WI38 (cell line): ENCODE measurements around the gene SIRPB2.

ENCODE experiments used
- H3K4me3 ChIP-seq: 2 replicates; pipeline ENCODE4 v1.5.1; 2011; ENCODE audit warnings: low read depth, mild to moderate bottlenecking, control low read depth, low read length
- TF ChIP-seq, protein P1 (sequence below): IDR thresholded peaks from 2 replicates; pipeline ENCODE4 v1.5.1; 2012; ENCODE audit warnings: low read depth, mild to moderate bottlenecking, control low read depth, low read length

Gene SIRPB2

DNA sequence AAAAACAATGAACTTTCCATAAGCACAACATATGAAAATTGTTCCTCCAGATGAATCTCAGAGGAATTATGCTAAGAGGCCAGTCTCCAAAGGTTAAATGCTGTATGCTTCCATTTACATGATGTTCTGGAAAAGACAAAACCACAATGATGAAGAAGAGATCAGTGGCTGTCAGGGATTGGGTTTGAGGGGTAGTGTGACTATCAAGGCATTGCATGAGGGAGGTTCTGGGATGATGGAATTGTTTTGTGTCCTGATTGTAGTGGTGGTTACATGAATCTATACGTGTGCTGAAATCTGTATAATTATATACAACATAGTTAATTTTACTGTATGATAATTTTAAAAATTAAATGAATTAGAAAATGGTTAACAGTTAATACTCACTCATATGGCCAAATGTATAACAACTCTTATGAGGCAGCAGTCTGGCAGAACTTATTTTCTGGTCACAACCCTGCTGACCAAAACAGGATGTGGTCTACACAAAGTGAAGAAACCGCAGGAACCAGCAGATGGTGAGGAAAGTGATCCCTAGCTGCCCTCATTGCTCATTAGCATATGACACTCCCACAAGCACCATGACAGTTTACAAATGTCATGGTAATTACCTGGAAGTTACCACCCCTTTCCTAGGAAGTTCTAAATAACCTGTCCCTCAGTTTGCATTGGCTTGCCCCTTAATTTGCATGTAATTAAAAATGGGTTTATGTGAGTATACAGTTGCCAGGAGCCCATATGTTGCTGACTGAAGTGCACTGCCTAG is 56.5 kb downstream of the SIRPB2 start:
- TF ChIP-seq, protein P1, sequence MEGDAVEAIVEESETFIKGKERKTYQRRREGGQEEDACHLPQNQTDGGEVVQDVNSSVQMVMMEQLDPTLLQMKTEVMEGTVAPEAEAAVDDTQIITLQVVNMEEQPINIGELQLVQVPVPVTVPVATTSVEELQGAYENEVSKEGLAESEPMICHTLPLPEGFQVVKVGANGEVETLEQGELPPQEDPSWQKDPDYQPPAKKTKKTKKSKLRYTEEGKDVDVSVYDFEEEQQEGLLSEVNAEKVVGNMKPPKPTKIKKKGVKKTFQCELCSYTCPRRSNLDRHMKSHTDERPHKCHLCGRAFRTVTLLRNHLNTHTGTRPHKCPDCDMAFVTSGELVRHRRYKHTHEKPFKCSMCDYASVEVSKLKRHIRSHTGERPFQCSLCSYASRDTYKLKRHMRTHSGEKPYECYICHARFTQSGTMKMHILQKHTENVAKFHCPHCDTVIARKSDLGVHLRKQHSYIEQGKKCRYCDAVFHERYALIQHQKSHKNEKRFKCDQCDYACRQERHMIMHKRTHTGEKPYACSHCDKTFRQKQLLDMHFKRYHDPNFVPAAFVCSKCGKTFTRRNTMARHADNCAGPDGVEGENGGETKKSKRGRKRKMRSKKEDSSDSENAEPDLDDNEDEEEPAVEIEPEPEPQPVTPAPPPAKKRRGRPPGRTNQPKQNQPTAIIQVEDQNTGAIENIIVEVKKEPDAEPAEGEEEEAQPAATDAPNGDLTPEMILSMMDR, result no peak
- no peak overlapping the region for H3K4me3 ChIP-seq

DNA sequence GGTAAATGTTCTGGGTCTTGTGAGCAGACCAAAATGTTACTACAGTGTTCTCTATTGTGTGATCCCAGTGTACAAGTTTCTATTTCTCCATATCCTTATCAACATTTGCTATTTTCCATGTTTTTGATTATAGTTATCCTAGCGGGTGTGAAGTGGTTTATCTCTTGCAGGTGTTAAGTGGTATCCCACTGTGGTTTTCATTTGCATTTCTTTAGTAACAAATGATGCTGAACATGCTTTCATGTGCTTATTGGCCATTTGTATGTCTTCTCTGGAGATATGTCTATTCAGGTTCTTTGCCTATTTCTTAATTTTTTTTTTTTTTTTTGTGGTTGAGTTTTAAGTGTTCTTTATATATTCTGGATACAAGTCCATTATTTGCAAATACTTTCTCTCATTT is 60.1 kb downstream of the SIRPB2 start:
- H3K4me3 ChIP-seq, result no peak overlapping the region
- TF ChIP-seq, protein P1, result no peak

DNA sequence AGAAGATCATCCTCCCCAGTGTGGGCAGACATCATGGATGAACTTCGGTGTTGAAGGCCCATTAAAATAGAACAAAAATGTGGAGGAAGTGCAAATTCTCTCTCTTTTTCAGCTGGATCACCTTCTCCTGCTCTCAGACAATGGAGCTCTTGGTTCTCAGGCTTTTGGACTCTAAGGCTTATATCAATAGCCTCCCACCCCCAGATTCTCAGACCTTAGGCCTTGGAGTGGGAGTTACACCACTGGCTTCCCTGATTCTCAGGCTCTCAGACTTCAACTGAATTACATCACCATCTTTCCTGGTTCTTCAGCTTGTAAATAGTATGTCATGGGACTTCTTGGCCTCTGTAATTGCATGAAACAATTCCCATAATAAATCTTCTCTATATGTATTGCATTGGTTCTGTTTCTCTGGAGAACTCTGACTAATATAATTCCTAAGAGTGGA is 61.2 kb downstream of the SIRPB2 start:
- TF ChIP-seq, protein P1, result no peak
- no peak overlapping the region for H3K4me3 ChIP-seq

DNA sequence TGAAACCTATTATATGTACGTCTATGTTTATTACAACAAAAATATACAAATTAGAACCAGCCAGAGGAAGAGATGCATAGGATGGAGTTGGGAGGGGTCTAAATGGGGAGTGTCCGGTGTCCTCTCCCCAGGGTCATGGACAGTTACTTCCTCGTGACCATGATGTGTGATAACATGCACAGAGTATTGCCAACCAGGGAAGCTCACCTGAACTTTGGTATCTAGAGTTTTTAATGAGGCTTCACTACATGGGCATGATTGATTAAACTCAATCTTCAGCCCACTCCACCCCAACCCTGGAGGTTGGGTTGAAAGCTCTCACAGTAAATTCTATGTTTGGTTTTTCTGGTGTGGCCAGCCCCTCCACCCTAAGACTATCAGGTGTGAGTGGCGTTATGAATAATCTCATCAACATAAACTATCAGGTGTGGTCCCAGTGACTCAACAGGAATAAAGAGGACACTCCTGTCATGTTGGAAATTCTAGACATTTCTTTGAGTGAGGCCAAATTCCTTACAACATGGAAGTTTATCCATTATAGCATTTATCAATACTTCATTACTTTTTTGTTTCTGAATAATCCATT is 62.0 kb downstream of the SIRPB2 start:
- TF ChIP-seq, protein P1, result no peak

DNA sequence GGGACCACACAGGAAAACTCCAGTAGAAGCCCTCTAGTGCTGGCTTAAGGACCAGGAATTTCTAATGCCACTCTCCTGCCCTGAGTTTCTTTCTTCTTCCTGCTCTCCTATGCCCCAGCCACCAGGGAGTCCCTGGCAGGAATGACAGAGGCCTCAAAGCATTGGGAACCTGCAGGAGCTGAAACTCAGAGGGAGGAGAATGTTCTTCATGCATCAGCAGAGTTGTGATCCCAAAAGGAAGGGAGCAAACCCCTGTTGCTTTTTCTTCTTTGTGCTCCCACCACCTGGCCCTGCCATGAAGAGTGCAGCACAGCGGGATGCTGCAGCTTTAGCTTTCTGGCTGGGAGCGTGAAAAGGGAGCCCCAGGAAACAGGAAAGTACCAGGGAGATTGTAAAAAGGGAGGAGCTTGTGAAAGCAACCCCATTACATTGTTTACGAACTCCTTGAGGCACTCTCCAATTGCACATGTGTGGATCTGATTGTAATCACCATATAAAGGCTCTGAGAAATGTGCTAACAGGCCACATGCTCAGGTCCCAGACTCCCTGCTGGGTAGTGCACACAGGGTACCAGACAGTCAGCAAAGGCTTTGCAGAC is 63.7 kb downstream of the SIRPB2 start:
- TF ChIP-seq, protein P1, result no peak
- no peak overlapping the region for H3K4me3 ChIP-seq

More for the DNA sequence above, 62.0 kb downstream of the SIRPB2 start:
- no peak overlapping the region for H3K4me3 ChIP-seq

DNA sequence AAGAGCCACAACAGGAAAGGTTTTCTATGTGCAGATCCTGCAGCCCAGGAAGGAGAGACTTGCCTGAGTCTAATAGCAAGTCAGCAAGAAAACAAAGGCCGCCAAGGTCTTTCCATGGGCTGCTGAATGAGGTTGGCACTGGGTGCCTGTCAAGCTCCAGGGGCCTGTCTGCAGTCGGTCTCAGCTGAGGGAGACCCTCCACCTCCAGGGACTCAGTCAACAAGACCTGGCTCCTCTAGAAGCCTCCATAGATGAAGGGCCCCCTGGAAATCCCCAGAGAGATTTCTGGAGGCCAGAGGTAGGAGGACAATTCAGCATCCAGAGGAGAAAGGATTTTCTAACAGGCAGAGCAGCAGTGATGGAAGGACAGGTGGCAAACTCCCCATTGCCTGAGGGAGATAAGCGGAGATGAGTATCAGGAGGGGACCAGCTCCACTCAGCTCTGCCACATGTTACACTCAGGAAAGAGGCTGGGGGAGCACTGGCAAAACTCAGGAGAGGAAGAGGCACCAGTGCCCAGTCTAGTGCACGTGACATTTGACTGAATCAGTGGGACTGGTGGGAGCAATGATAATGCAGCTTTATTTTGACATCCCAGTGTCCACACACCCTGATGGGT is 64.9 kb downstream of the SIRPB2 start:
- TF ChIP-seq, protein P1, result no peak
- no peak overlapping the region for H3K4me3 ChIP-seq
